BJ (cell line): ENCODE results near the gene FKBP8. TPM values are rescaled to one million over a fixed set of nuclear protein-coding genes. Genes with fewer than 3 reads are reported as not detected.

Experiments
- CTCF ChIA-PET: fragments of 350-600 bp; formaldehyde crosslinking; extraction: SDS; loops from one replicate; lab custom pipeline; 2021; ENCODE audit warnings: antibody characterized with exemption, inconsistent platforms; lab: Yijun Ruan, JAX
- POLR2A ChIA-PET: fragments of 300-600 bp; sonication (Branson Sonifier 250); formaldehyde crosslinking; extraction: SDS; loops from one replicate; lab custom pipeline; 2021; ENCODE audit warnings: antibody characterized with exemption; lab: Charles Lee
- DNase-seq: peaks from one replicate; pipeline ENCODE4 v3.0.0-alpha.2; 2011; ENCODE audit warnings: low read depth
- H3K27me3 ChIP-seq: 2 replicates; pipeline ENCODE4 v1.6.0; 2011; ENCODE audit warnings: low read length; ENCODE audit not compliant: control insufficient read depth, insufficient read depth
- H3K36me3 ChIP-seq: 2 replicates; pipeline ENCODE4 v1.5.1; 2011; ENCODE audit warnings: low read length; ENCODE audit not compliant: control insufficient read depth, insufficient read depth
- H3K4me3 ChIP-seq: 2 replicates; pipeline ENCODE4 v1.5.1; 2011; ENCODE audit warnings: low read depth, mild to moderate bottlenecking, control low read depth, low read length
- CTCF ChIP-seq: IDR thresholded peaks from 2 replicates; pipeline ENCODE4 v1.5.1; 2011; ENCODE audit warnings: low read depth, mild to moderate bottlenecking, control low read depth, inconsistent platforms, low read length, moderate library complexity; ENCODE audit not compliant: insufficient read depth
- polyA plus RNA-seq: library from polyadenylated mRNA; depleted of rRNA; stranded (reverse); fragments of >200 nt; gene quantifications from 2 replicates; pipeline ENCODE4 v1.2.3, GENCODE V29; 2011

FKBP8 gene
- polyA plus RNA-seq, 1 experiment: 280 TPM

GRCh38 chr19:18589380-18590272 lies 46.3 kb upstream of the FKBP8 start:
- peak; percentile 22; the same call in 1 of the 2 replicates for TF ChIP-seq CTCF

GRCh38 chr19:18588611-18589379 lies 45.4 kb upstream of the FKBP8 start, which contains the start of gene REX1BD:
TSS of gene REX1BD (plus strand) at chr19:18588798. CDS start at chr19:18588802, 4 bp downstream.
- DNase-seq: no peak
- ChIA-PET CTCF (interaction anchor here (0.6 to 5.3 kb wide), 44 partner anchors 8 to 391 kb away, joined by 3 to 37 read pairs (median 4); partner anchors contain the start of genes ELL, KXD1, UBA52 and UPF1), POLR2A (no interaction called here)
- Histone ChIP-seq H3K4me3 (peak within 1 kb of the TSS; percentile 76), H3K36me3 (peaks cover 4% of the 10 kb centered on the region), H3K27me3 (no peaks in the 10 kb centered on the region)
- TF ChIP-seq CTCF: peak; percentile 89

More at GRCh38 chr19:18589380-18590272, 46.3 kb upstream of the FKBP8 start:
- ChIA-PET CTCF (interaction anchor here (0.5 to 5.3 kb wide), 37 partner anchors 9 to 284 kb away, joined by 3 to 37 read pairs (median 4); partner anchors contain the start of genes ELL, KXD1, UBA52 and UPF1), POLR2A (interaction anchor here (0.6 kb wide), 1 partner anchor 329 kb away, joined by 3 read pairs; the partner anchor contains the start of gene COPE)
- peak overlapping the region; percentile 76 for H3K4me3 ChIP-seq
- no peak for DNase-seq
- H3K36me3 ChIP-seq: peaks cover 4% of the 10 kb centered on the region
- no peaks in the 10 kb centered on the region for H3K27me3 ChIP-seq

- TF ChIP-seq CTCF: no peak
- peak overlapping the region; percentile 76 for H3K4me3 ChIP-seq
- ChIA-PET CTCF (interaction anchor here (0.5 to 5.3 kb wide), 25 partner anchors 8 to 1473 kb away, joined by 3 to 37 read pairs (median 5); partner anchors contain the start of genes UBA52 and UPF1), POLR2A (interaction anchor here (0.5 kb wide), 1 partner anchor 106 kb away, joined by 3 read pairs; no protein-coding TSS in a partner anchor)
- H3K27me3 ChIP-seq: no peaks in the 10 kb centered on the region
- H3K36me3 ChIP-seq: peaks cover 4% of the 10 kb centered on the region
- DNase-seq: no peak
Observed at GRCh38 chr19:18587962-18588610, 44.7 kb upstream of the FKBP8 start.

GRCh38 chr19:18587561-18587960 lies 44.2 kb upstream of the FKBP8 start:
- CTCF ChIA-PET: interaction anchor here (0.5 to 5.3 kb wide), 18 partner anchors 7 to 1473 kb away, joined by 3 to 37 read pairs (median 7); partner anchors contain the start of genes UBA52 and UPF1
- Histone ChIP-seq H3K4me3 (no peak overlapping the region), H3K27me3 (no peaks in the 10 kb centered on the region; the same call in 1 of the 2 replicates), H3K36me3 (peaks cover 4% of the 10 kb centered on the region)
- no peak for TF ChIP-seq CTCF
- DNase-seq: no peak
- POLR2A ChIA-PET: no interaction called here
